Type B pancreatic cell (in vitro differentiated cells): ENCODE results near the gene CFI. TPM values are rescaled to one million over a fixed set of nuclear protein-coding genes. Genes with fewer than 3 reads are reported as not detected.

Experiments
- DNase-seq: peaks from one replicate; pipeline ENCODE4 v3.0.0; 2021; ENCODE audit warnings: mixed read lengths; ENCODE audit not compliant: unreplicated experiment; ENCODE audit errors: extremely low spot score
- H3K27ac Mint-ChIP-seq: 2 replicates; pipeline ENCODE4 v1.8.0; 2021; ENCODE audit warnings: mild to moderate bottlenecking, mixed read lengths
- H3K27me3 Mint-ChIP-seq: 2 replicates; pipeline ENCODE4 v1.8.0; 2021; ENCODE audit warnings: mixed read lengths
- H3K36me3 Mint-ChIP-seq: 2 replicates; pipeline ENCODE4 v1.8.0; 2021; ENCODE audit warnings: mixed read lengths
- H3K4me1 Mint-ChIP-seq: one replicate; pipeline ENCODE4 v1.8.0; 2021; ENCODE audit warnings: mixed read lengths; ENCODE audit not compliant: unreplicated experiment
- H3K4me3 Mint-ChIP-seq: 2 replicates; pipeline ENCODE4 v1.8.0; 2021; ENCODE audit warnings: mild to moderate bottlenecking, mixed read lengths
- H3K9me3 Mint-ChIP-seq: 2 replicates; pipeline ENCODE4 v1.8.0; 2021; ENCODE audit warnings: mixed read lengths
- total RNA-seq: library from RNA; stranded (reverse); gene quantifications from 2 replicates; pipeline ENCODE4 v1.2.1, GENCODE V29; 2021; ENCODE audit warnings: low replicate concordance
- TF ChIP-seq, protein P1 (sequence below): fragments of 200-600 bp; sonication (generic); conservative IDR thresholded peaks from 2 replicates; pipeline ENCODE4 v1.5.0; 2021; ENCODE audit warnings: antibody characterized with exemption, mild to moderate bottlenecking

Gene CFI
- total RNA-seq, 1 donor from 2014 or later = 24.0 TPM

- TF ChIP-seq, protein P1, sequence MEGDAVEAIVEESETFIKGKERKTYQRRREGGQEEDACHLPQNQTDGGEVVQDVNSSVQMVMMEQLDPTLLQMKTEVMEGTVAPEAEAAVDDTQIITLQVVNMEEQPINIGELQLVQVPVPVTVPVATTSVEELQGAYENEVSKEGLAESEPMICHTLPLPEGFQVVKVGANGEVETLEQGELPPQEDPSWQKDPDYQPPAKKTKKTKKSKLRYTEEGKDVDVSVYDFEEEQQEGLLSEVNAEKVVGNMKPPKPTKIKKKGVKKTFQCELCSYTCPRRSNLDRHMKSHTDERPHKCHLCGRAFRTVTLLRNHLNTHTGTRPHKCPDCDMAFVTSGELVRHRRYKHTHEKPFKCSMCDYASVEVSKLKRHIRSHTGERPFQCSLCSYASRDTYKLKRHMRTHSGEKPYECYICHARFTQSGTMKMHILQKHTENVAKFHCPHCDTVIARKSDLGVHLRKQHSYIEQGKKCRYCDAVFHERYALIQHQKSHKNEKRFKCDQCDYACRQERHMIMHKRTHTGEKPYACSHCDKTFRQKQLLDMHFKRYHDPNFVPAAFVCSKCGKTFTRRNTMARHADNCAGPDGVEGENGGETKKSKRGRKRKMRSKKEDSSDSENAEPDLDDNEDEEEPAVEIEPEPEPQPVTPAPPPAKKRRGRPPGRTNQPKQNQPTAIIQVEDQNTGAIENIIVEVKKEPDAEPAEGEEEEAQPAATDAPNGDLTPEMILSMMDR = no peak
- H3K4me1 Mint-ChIP-seq = peaks cover 31% of the 10 kb centered on the region
- peak overlapping the region; percentile 92 for H3K27ac Mint-ChIP-seq
- H3K36me3 Mint-ChIP-seq = peaks cover 8% of the 10 kb centered on the region
- DNase-seq = no peak
- no peaks in the 10 kb centered on the region for H3K27me3 Mint-ChIP-seq
- peak overlapping the region; percentile 96 for H3K4me3 Mint-ChIP-seq
- H3K9me3 Mint-ChIP-seq = no peaks in the 10 kb centered on the region
Observed at GRCh38 chr4:109703664-109704361, 98.0 kb downstream of the CFI start.

- DNase-seq = peak; percentile 84
- H3K4me3 Mint-ChIP-seq = peak within 1 kb of the TSS; percentile 96
- TF ChIP-seq, protein P1 = peak; percentile 88
- peak within 1 kb of the TSS; percentile 92 for H3K27ac Mint-ChIP-seq
- H3K9me3 Mint-ChIP-seq = no peaks in the 10 kb centered on the region
- peaks cover 13% of the 10 kb centered on the region for H3K36me3 Mint-ChIP-seq
- H3K27me3 Mint-ChIP-seq = no peaks in the 10 kb centered on the region
- H3K4me1 Mint-ChIP-seq = peaks cover 31% of the 10 kb centered on the region
Observed at GRCh38 chr4:109702950-109703663, 98.7 kb downstream of the CFI start, which contains the start of gene CASP6. Gene CASP6, minus strand, starts transcription at chr4:109703445. Its CDS starts 50 bp downstream, at chr4:109703395.

DNA sequence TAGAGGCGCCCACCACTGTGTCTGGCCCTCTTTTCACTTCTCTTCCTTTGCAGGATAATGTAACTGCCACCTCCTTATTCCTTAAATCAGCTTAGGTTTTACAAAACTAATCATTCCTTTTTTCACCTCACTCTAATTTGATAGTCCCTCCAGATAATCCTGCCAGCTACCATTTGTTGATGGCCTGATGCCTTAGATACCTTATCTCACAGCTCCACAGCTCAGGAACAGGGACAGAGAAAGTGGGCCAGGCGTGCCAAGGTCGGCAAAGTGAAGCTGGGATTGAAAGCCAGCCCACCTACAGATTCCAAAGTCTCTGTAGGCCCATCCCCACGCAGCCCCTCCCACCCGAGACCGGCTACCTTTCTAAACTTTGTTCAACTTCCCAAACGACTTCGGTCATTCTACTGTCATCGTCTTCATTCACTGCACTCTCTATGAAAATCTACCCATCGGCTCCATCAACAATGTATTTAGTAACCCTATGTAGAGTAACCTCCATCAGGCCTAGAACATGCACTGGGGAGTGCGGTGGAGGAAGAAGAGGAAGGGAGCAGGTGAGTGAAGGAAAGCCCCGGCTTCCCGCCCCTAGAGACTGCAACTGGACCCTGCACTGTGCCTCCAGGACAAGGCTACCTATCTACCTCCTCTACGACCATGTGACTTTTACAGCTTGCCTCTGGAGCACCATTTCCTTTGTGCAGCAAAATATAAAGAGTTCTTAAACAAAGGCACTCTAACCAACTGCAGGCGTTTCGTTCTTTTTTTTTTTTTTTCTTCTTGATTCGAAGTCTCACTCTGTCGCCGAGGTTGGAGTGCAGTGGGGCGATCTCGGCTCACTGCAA, 100.0 kb downstream of the CFI start:
- TF ChIP-seq, protein P1 = no peak
- Mint-ChIP-seq H3K4me1 (peaks cover 31% of the 10 kb centered on the region), H3K36me3 (peaks cover 20% of the 10 kb centered on the region), H3K27me3 (no peaks in the 10 kb centered on the region), H3K27ac (peak overlapping the region; percentile 92), H3K4me3 (peak overlapping the region; percentile 96), H3K9me3 (no peaks in the 10 kb centered on the region)
- no peak for DNase-seq

- no peak for DNase-seq
- Mint-ChIP-seq H3K4me1 (peaks cover 31% of the 10 kb centered on the region), H3K4me3 (peak overlapping the region; percentile 27), H3K27me3 (no peaks in the 10 kb centered on the region), H3K9me3 (no peaks in the 10 kb centered on the region), H3K27ac (no peak overlapping the region), H3K36me3 (peaks cover 26% of the 10 kb centered on the region)
- TF ChIP-seq, protein P1 = no peak
Observed at GRCh38 chr4:109699553-109700225, 102.1 kb downstream of the CFI start.

- Mint-ChIP-seq H3K4me3 (no peak overlapping the region), H3K9me3 (no peaks in the 10 kb centered on the region)
Observed at GRCh38 chr4:109698656-109699055, 103.1 kb downstream of the CFI start.

More at GRCh38 chr4:109698656-109699055, 103.1 kb downstream of the CFI start:
- peaks cover 30% of the 10 kb centered on the region for H3K36me3 Mint-ChIP-seq
- peaks cover 26% of the 10 kb centered on the region for H3K4me1 Mint-ChIP-seq
- H3K27ac Mint-ChIP-seq = no peak overlapping the region
- DNase-seq = no peak
- H3K27me3 Mint-ChIP-seq = no peaks in the 10 kb centered on the region
- TF ChIP-seq, protein P1 = no peak
